ENCODE measurements around the gene PLCB1.

DNA sequence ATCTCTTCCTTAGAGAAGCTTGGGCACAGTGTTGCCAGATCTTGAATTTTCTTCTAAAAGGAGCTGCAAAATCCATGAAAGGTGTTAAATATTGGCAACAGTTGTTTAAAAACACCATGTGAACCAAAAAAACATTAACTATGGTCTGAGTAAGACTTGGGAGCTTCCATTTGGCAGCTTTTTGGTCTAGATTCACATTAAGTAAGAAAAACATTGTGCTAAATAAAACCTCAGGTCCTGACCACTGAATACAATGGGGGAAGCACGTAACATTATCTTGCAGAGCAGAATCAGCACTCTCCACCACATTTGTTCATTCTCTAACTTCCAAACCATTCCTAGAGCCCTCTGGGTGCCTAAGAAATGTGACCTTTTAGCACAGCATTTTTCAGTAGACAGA, 499.2 kb downstream of the PLCB1 start:
- TF ChIP-seq, protein P1, sequence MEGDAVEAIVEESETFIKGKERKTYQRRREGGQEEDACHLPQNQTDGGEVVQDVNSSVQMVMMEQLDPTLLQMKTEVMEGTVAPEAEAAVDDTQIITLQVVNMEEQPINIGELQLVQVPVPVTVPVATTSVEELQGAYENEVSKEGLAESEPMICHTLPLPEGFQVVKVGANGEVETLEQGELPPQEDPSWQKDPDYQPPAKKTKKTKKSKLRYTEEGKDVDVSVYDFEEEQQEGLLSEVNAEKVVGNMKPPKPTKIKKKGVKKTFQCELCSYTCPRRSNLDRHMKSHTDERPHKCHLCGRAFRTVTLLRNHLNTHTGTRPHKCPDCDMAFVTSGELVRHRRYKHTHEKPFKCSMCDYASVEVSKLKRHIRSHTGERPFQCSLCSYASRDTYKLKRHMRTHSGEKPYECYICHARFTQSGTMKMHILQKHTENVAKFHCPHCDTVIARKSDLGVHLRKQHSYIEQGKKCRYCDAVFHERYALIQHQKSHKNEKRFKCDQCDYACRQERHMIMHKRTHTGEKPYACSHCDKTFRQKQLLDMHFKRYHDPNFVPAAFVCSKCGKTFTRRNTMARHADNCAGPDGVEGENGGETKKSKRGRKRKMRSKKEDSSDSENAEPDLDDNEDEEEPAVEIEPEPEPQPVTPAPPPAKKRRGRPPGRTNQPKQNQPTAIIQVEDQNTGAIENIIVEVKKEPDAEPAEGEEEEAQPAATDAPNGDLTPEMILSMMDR (IDR thresholded peaks at IDR 0.05): no peak
- TF ChIP-seq EP300 (IDR thresholded peaks at IDR 0.05) (no peak), POLR2A (IDR thresholded peaks at IDR 0.05; ENCODE audit: low read depth) (no peak)

All from esophagus muscularis mucosa (tissue), 4 donors.